Stimulated activated CD4-positive, alpha-beta T cell treated with anti-CD3 and anti-CD28 coated beads, Interleukin-4, amount 100 ng/mL, for 1 hour (primary cell): ENCODE data around the gene ATP13A4.

Experiments
- DNase-seq: peaks from one replicate; pipeline ENCODE4 v3.0.0-alpha.2; 2020

Gene ATP13A4, protein sequence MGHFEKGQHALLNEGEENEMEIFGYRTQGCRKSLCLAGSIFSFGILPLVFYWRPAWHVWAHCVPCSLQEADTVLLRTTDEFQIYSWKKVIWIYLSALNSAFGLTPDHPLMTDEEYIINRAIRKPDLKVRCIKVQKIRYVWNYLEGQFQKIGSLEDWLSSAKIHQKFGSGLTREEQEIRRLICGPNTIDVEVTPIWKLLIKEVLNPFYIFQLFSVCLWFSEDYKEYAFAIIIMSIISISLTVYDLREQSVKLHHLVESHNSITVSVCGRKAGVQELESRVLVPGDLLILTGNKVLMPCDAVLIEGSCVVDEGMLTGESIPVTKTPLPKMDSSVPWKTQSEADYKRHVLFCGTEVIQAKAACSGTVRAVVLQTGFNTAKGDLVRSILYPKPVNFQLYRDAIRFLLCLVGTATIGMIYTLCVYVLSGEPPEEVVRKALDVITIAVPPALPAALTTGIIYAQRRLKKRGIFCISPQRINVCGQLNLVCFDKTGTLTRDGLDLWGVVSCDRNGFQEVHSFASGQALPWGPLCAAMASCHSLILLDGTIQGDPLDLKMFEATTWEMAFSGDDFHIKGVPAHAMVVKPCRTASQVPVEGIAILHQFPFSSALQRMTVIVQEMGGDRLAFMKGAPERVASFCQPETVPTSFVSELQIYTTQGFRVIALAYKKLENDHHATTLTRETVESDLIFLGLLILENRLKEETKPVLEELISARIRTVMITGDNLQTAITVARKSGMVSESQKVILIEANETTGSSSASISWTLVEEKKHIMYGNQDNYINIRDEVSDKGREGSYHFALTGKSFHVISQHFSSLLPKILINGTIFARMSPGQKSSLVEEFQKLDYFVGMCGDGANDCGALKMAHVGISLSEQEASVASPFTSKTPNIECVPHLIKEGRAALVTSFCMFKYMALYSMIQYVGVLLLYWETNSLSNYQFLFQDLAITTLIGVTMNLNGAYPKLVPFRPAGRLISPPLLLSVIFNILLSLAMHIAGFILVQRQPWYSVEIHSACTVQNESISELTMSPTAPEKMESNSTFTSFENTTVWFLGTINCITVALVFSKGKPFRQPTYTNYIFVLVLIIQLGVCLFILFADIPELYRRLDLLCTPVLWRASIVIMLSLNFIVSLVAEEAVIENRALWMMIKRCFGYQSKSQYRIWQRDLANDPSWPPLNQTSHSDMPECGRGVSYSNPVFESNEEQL

DNA sequence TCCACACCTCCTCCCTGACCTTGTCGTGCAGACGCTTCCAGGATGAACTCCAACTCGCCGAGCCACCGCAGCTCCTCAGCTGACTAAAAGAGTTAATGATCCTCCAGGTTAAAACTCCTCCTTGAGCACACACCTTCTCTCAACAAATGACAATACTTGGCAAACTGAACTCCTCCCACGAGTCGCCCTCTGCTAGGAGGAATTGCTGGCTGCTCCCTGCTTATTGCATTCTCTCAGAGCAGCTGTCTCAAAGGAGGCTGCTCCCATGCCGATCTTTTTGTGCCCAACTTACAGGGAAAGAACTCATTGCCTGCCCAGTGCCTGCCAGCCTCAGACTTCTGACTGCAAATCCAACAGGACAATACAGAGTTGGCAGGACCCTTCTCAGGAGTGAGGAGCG lies at the start of gene ATP13A4:
Gene ATP13A4, minus strand, starts transcription at position 85 of the 400 bp plus-strand sequence. CDS start 96 bp downstream, outside the sequence.
- no peak for DNase-seq

DNA sequence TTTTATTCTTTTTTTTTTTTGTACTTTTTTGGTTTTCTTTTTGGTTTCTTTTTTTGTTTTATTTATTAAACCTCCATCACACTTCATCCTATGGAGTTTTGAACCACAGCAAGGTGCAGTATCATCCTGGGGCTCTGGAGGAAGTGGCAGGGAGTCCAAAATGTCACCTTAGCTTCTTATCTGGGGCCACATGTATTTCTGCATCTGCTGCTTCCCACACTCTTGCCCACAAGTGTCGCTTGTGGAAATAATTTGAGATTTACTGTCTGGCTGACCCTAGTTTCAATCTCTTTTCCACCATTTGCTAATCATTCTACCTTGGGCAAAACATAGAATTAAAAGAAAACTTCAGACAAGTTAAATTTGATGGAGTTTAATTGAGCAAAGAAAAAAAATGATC lies 44.7 kb upstream of the ATP13A4 start:
- no peak for DNase-seq

DNA sequence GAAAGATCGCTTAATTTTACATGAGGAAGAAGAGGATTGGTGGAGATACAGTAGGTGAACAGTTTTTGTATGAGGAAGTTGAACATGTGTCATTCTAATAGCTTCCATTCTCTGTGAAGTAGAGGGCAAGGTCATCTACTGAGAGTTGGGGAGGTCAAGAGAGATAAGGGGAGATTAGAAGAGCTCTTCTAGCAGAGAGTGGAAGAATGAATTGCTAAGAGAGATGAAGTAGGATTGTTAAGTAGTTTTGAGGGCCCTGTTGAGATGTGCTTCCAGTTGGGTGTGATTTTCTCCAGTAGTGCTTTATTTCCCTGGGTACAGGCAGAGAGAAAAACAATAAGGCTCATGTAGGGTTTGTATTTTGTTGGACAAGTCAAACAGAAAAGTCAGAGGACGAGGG lies 43.5 kb upstream of the ATP13A4 start:
- no peak for DNase-seq

DNA sequence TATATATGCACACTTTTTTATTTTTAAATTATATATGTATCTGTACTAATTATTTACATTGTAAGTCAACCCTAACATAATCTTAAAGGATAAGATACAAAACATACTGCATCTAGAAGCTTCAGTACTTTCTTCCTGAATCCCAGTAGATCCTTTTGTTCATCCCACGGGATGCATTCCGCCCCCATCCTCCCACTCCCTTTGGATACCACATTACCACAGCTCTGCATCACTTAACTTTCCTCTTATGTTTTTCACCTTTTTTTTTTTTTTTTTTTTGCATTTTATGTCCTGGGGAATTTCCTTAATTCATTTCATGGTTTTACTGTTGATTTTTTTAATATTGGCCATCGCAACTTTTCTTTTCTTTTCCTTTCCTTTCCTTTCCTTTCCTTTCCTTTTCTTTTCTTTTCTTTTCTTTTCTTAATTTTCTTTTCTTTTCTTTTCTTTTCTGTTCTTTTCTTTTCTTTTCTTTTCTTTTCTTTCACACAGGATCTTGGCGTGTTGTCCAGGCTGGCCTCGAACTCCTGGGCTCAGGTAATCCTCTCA lies 41.3 kb upstream of the ATP13A4 start:
- no peak for DNase-seq

DNA sequence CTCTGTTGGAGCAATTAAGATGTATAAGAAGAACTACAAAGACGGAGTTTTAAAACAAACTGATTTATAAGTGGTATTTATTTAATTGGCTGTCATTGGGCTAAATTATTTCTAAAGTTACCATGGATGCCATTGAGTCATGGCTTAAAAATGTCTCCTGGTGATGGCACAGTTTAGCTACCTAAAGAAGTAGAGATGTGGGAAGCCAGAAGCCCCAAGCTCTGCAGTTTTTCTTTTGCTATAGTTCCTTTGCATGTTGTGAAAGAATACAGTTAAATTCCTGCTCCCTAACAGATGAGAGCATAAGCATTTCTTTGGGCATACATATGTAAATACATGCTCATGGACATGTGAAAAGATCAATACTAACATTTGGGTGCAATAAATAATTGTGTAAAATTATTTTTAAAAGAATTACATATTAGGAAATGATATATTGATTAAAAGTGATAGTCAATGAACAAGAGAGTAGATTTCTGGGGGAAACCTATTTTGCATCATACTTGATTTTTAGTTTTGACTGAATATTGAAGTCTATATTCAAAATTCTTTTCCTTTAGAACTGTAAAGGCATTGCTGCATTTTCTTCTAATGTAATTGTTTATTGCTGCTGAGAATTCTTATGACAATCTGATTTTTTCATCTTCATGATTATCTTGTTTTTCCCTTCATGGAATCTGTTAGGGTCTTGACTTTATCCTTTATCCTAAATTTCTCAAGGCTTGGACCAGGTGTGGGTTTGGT lies 40.4 kb upstream of the ATP13A4 start:
- DNase-seq, result no peak

DNA sequence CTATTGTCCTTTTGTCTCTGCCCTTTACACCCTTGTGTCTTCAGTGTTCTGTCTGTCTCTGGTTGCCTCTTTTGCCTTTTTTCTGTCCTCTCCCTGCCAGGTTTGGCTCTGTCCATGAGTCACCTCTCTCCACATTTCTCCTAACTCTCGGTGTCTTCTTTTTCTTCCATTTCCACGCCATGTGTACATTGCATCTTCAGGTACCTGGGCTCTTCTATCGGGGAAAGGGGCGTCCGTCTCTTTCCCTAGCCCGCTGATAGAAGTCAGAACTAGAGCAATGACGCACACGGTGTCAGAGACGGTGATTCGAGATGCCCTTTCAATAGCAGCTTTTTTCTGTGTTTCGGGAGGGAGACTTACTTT lies 39.0 kb upstream of the ATP13A4 start:
- peak; percentile 33 for DNase-seq

DNA sequence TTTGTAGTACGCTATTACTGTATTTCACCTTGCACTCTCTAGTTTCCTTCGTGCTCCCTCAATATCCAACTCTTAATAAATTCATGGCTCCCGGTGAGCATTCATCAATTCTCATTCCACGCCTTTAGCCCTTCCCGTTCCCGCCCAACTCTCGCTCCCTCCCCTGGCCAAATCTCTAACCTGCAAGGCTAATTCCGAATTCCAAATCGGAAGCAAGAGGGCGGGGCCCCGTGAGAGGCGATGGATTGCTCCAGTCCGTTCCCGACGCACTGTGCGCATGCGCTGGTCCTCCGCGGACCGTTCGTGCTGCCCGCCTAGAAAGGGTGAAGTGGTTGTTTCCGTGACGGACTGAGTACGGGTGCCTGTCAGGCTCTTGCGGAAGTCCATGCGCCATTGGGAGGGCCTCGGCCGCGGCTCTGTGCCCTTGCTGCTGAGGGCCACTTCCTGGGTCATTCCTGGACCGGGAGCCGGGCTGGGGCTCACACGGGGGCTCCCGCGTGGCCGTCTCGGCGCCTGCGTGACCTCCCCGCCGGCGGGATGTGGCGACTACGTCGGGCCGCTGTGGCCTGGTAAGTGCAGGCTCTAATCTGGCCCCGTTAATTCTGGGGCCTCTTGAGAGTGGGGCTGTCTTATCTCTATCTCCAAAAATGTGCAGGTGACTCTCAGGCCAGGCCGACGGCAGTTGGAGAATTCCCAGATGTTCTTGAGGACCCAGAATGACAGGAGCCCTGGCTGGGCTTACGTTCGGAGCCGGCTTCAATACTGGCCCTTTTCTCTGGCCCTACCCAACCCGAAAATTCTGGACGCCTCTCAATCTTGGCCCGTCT lies 38.4 kb upstream of the ATP13A4 start, which contains the start of gene OPA1:
Gene OPA1, plus strand, starts transcription at position 368 of the 827 bp plus-strand sequence. Its CDS starts 170 bp downstream, at position 538.
- DNase-seq, result peak; percentile 89

DNA sequence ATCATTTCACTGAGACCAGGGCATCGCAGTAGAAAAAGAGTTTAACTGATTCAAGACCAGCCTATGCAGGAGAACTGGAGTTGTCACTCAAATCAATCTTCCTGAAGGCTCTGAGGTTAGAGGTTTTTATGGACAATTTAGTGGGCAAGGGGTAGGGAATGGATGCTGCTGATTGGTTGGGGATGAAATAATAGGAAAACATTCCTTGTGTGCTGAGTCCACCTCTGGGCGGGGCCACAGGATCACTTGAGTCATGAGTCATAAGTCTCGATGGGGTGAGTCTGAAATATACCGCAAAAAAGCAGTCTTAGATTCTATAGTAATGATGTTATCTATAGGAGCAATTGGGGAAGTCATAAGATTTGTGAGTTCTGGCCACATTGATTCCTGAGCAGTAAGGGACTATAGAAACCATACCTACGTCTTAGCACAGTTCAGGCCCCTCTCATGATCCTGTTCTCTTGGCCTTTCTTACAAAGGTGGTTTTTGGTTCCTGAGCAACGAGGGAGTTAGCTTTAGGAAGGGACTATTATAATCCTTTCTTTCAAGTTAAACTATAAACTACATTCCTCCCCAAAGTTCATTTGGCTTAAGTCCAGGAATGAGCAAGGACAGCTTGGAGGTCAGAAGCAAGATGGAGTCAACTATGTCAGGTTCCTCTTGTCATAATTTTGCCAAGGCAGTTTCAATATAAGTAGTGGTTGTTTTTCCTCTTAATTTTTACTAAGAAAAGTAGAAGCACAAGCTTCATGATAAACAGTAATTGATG lies 35.6 kb upstream of the ATP13A4 start:
- no peak for DNase-seq

DNA sequence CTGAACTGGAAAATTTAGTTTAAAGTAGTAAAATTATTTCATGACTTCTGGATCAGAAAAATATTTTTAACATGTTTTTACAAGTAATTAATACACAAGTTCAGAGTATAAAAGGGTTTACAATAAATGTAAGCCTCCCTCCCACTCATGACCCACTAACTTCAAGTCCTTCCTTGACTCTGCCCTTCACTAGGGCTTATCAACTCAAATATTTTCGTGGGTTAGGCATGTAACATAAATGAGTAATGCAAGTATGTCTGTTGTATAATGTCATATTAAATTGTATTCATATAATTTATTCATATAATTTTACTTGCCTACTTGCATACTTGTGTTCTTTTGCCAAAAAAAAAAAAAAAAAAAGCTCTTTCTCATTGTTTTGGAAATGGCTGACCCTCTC lies 34.9 kb upstream of the ATP13A4 start:
- no peak for DNase-seq

DNA sequence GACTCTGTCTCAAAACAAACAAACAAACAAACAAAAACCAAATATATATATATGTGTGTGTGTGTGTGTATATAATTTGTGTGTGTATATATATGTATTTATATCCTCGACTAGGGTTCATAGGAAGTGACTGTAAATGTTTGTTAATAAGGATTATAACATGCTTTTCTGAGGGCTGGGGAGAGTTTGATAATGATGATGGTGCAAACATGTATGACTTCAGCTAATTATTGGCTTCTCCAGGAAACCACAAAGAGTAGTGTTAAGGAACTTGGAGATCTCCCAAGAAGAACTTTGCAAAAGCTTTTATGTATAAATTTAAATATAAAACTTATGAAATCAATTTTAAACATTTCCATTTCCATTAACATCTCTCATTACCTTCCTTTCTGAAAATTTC lies 34.4 kb upstream of the ATP13A4 start:
- DNase-seq, result no peak

DNA sequence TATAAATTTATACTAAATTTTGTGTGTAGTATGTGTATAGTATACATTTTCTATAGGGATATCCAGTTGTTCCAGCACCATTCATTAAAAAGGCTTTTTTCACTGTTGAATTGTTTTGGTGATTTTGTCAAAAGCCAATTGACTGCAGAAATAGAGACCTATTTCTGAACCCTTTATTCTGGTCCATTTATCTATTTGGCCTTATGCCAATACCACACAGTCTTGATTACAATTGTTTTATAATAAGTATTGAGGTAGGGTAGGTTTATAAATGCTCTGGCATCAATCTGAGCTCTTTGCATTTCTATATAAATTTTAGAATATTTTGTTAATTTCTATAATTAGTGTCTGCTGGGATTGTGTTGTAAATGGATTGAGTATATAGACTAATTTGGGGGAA lies 31.8 kb upstream of the ATP13A4 start:
- no peak for DNase-seq

DNA sequence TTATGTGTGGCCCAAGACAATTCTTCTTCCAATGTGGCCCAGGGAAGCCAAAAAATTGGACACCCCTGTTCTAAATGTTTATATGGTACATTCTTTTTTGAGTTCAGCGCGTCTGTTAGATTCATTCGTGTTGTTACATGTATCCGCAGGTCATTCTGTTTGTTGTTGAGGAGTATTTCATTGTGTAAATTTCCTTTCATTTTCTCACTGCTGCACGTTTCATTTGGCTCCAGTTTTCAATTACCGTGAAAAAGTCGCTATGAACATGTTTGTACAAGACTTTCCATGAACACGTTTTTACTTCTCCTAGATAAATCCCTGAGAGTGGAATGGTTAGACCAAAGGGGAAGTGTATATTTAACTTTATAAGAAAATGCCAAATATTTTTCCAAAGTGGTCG lies 30.8 kb upstream of the ATP13A4 start:
- DNase-seq, result no peak

DNA sequence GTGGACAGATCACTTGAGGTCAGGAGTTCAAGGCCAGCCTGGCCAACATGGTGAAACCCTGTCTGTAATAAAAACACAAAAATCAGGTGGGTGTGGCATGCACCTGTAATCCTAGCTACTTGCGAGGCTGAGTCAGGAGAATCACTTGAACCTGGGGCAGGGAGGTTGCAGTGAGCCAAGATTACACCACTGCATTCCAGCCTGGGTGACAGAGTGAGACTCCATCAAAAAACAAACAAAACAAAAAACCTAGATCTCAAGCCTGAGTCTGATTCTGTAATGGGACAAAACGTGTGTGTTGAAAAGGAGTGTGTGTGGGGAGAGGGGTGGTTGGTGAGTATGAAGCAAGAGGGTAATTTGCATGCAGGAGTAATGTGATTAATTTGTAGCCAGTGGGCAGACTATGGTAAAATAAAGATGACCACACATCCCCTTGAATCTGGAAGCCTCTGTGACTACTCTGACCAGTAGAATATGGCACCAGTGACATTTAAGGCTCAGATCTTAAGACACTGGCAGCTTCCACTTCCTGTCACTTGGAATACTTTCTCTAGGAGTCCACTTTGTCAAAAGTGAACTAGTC lies 19.9 kb upstream of the ATP13A4 start:
- no peak for DNase-seq

DNA sequence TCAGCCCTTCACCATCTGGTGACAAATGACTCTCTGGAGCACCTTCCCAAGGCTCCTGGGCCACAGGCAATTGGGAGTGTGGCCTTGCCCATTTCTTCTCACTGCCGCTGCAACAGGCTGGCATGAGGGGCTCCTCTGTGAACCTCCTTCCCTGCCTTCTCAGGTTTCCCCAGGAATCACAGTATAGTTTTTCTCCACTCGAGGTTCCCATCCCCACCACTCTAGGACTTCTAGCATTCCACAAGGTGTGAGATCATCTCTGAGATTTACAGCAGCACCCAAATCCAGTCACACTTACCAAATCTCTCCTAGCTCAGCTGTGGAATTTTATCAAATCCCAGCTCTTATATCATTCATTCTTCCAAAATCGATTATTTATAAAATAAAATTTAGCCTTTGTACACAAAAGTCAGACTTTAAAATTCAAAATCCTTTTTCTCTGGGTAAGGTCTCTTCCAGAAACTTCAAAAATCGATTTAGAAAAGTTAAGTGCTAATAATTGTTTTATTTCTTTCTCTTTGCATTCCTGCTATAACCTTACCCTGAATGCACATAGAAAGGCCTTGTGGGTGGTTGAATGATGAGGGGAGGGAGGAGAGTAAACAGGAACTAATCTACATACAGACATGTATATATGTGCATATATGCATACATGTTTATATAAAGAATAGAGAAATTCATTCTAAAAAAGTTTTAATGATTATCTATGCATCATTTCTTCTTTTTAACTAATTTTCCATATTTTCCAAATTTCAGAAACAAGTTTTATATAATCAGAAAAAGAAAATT lies 18.9 kb upstream of the ATP13A4 start:
- DNase-seq, result no peak

DNA sequence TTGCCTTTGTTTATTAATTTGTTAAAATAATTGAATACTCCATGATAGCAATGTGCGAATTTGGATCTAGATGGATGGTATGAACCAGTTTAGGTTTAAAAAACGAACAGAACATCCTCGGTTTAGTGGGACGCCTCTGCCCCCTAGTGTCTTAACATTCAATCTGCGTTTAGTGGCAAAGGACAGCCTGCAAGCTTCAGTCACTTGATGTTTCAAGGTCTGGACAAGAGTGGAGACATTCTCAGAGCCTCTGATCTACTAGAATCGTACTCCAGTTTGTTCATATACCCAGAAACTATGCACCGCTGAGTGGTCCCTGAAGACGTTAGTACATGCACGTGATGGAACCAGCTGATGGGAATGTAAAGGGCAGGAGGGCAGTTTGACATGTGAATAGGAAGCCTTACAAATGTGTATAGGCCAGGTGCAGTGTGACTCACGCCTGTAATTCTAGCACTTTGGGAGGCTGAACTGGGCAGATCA lies 17.8 kb upstream of the ATP13A4 start:
- peak; percentile 38 for DNase-seq

DNA sequence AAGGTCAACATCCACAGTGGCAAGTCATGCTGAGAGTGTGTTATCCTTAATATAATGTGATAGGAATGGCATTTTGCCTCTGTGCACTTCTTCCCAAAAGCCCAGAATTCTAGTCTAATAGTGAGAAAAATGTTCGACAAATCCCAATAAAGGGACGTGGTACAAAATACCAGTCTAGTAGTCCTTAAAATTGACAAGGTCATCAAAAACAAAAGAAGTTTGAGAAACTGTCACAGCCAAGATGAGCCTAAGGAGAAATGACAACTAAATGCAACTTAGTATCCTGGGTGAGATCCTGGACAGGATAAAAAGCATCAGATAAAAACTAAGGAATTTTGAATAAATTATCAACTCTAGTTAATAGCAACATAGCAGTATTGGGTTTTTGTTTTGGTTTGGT lies 14.4 kb upstream of the ATP13A4 start:
- no peak for DNase-seq

DNA sequence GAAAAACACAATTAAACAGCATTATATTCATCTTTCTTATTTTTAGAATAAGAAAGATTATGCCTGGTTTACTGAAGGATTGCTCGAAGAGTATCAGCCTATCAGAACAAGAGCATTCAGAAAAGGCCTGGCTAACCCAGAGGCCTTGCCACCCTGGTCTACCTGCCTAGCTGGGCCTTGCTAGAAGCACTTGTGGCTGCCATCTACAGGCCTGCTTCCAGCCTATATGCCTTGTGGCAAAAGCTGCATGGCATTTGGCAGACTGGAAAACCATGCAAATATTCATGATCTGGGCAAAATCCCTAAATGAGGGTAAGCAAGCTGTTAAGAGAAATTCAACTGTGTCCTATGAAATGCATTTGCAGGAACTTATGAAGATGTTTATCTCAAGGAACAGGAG lies 9.3 kb upstream of the ATP13A4 start:
- no peak for DNase-seq

DNA sequence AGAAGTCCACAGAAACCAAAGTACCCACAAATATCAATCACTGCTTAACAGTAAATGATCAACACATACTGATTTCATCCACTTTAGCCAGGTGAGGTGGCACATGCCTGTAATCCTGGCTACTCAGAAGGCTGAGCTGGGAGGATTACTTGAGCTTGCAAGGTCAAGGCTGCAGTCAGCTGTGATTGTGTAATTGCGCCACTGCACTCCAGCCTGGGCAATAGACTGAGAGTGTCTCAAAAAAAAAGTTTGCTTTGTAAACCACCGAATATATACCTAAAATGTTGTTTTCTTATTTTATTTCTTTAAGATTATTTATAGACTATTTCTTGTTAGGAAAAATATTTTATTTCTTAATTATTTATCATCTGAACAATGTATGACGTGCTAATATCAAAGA lies 8.7 kb upstream of the ATP13A4 start:
- no peak for DNase-seq

DNA sequence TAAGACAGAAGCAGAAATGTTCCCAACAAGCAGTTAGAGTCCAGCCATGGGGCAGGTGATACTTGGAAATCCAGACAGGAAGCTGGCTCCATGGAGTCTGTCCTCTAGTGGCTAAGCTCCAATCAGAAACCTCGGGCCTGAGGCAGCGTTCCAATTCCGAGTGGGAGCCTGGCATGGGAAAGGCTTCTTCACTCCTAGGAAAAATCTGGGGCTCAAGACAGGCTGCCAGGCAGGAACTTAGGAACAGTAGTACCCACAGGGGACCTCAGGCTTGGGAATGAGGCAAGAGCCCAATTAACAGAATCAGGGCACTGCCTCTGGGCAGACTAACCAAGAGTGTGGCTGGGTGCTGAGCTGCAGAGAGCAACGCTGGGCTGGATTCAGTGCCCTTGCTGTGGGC lies 6.2 kb upstream of the ATP13A4 start:
- DNase-seq, result no peak
